H1 (cell line): ENCODE measurements around the gene KCNJ5. TPM values are rescaled to one million over a fixed set of nuclear protein-coding genes. Genes with fewer than 3 reads are reported as not detected.

ENCODE experiments used
- ASH2L ChIP-seq: fragments of 200-600, 300-600 bp; sonication (generic); IDR thresholded peaks from one replicate; pipeline ENCODE4 v1.7.1; 2017; ENCODE audit warnings: low read length
- CHD1 ChIP-seq: IDR thresholded peaks from 2 replicates; pipeline ENCODE4 v1.6.1; 2012; ENCODE audit warnings: low read depth, low read length, improper control_type of control experiment
- CHD2 ChIP-seq: IDR thresholded peaks from 2 replicates; pipeline ENCODE4 v1.6.1; 2012; ENCODE audit warnings: low read length, improper control_type of control experiment
- EP300 ChIP-seq, 2 experiments: IDR thresholded peaks; 1 replicate in 1 of 2; 2 replicates in 1 of 2; pipeline ENCODE4 v1.6.1; 2011 to 2012; ENCODE audit warnings: low read depth in 2 of 2, low read length in 2 of 2, mild to moderate bottlenecking in 2 of 2, borderline replicate concordance in 1 of 2, inconsistent platforms in 1 of 2, moderate library complexity in 1 of 2
- HDAC2 ChIP-seq, 2 experiments: fragments of 300-600 bp in 1 of 2; sonication (generic) in 1 of 2; IDR thresholded peaks; 2 replicates each; pipeline ENCODE4 v1.6.1; 2011 to 2012; ENCODE audit warnings: low read depth in 2 of 2, low read length in 2 of 2, mild to moderate bottlenecking in 2 of 2, moderate library complexity in 2 of 2, borderline replicate concordance in 1 of 2, inconsistent platforms in 1 of 2
- PHF8 ChIP-seq: fragments of 200-600 bp; sonication (generic); conservative IDR thresholded peaks from 2 replicates; pipeline ENCODE4 v1.7.1; 2012; ENCODE audit warnings: low read depth, mild to moderate bottlenecking, inconsistent platforms, low read length, moderate library complexity
- POLR2A ChIP-seq, 2 experiments: IDR thresholded peaks; 1 replicate in 1 of 2; 2 replicates in 1 of 2; pipeline ENCODE4 v1.6.1; 2011; ENCODE audit warnings: low read depth in 2 of 2, low read length in 2 of 2, mild to moderate bottlenecking in 2 of 2; ENCODE audit errors: control extremely low read depth in 1 of 2
- POU5F1 ChIP-seq: IDR thresholded peaks from 2 replicates; pipeline ENCODE4 v1.6.1; 2011; ENCODE audit warnings: low read depth, mild to moderate bottlenecking, low read length, moderate library complexity
- polyA plus RNA-seq, 7 experiments: library from polyadenylated mRNA; depleted of rRNA in 3 of 7; stranded (reverse) in 5 of 7; unstranded in 2 of 7; fragments of >200 nt in 5 of 7; fragments of 200-250 nt in 2 of 7; gene quantifications; 1 replicate in 5 of 7; 2 replicates in 1 of 7; 4 replicates in 1 of 7; pipeline versions ENCODE4 v1.2.1 to v1.2.3, GENCODE V29; 2011 to 2013; ENCODE audit warnings: missing spikeins in 2 of 7, mixed read lengths in 2 of 7
- total RNA-seq: library from RNA; stranded (reverse); fragmentation: NEBNext Ultra II Directional; extraction: Animal tissue kit (Norgen Biotek cat#: 25700); gene quantifications from 2 replicates; pipeline ENCODE4 v1.2.1, GENCODE V29; 2021

KCNJ5 gene
- total and polyA plus RNA-seq, 2 of the 8 experiments (the other 6 are each of a cell fraction or from before 2014, with no cell fraction given), result 0.05 TPM; not detected in 1

DNA sequence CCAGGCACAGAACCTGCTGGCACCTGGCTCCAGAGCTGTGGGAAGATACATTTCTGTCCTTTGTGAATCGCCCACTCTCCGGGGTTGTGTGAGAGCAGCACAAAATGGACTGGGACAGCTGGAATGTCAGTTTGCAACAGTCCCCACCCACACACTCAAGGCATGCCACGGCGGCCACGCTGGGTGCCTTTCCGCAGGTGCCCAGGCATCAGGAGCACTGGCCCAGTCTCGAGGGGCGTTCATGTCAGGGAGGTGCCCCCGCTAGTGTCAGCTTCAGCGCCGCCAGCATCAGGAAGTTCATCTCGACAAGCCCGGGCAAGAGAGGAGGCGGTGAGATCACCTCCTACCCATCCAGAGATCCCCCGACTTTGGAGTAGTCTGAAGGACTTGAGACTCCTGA lies 49.4 kb downstream of the KCNJ5 start (continued):
- TF ChIP-seq EP300 (IDR thresholded peaks at IDR 0.05; ENCODE audit: borderline replicate concordance in 1 of 2, low read depth in 2 of 2, low read length in 2 of 2), result no peak
- TF ChIP-seq CHD2, result no peak
- no peak for TF ChIP-seq ASH2L
- TF ChIP-seq HDAC2 (IDR thresholded peaks at IDR 0.05; ENCODE audit: borderline replicate concordance in 1 of 2, low read depth in 2 of 2, low read length in 2 of 2), result no peak
- TF ChIP-seq POU5F1, result no peak
- no peak for TF ChIP-seq POLR2A (IDR thresholded peaks at IDR 0.05; ENCODE audit: control extremely low read depth in 1 of 2, low read depth in 2 of 2, low read length in 2 of 2)
- no peak for TF ChIP-seq CHD1
- TF ChIP-seq PHF8, result no peak
